Vagina (tissue), 2 donors: Measurements from ENCODE around the gene CCDC117. TPM values are rescaled to one million over a fixed set of nuclear protein-coding genes. Genes with fewer than 3 reads are reported as not detected.

Experiments used
- DNase-seq, 2 donors: peaks; one replicate each; pipeline ENCODE4 v3.0.0-alpha.2; 2017; ENCODE audit errors: extremely low spot score in 2 of 2
- H3K27ac ChIP-seq: fragments of 200-600 bp; sonication (generic); one replicate; pipeline ENCODE4 v1.5.1; 2019
- H3K27me3 ChIP-seq: fragments of 200-600 bp; sonication (generic); one replicate; pipeline ENCODE4 v1.5.1; 2019
- H3K36me3 ChIP-seq, 2 donors: fragments of 200-600 bp; sonication (generic); one replicate each; pipeline ENCODE4 v1.5.1; 2017 to 2019
- H3K4me1 ChIP-seq: fragments of 200-600 bp; sonication (generic); one replicate; pipeline ENCODE4 v1.5.1; 2019
- H3K4me3 ChIP-seq, 2 donors: fragments of 200-600 bp; sonication (generic); 1 replicate in 1 of 2; 2 replicates in 1 of 2; pipeline ENCODE4 v1.5.1; 2016 to 2019
- H3K9me3 ChIP-seq: fragments of 200-600 bp; sonication (generic); one replicate; pipeline ENCODE4 v1.5.1; 2019
- POLR2A ChIP-seq, 2 donors: fragments of 450-650 bp; IDR thresholded peaks; one replicate each; pipeline ENCODE4 v1.6.1; 2017; ENCODE audit warnings: antibody characterized with exemption in 2 of 2, mild to moderate bottlenecking in 2 of 2, moderate library complexity in 2 of 2
- POLR2AphosphoS5 ChIP-seq, 2 donors: sonication (generic); formaldehyde crosslinking; IDR thresholded peaks; one replicate each; pipeline ENCODE4 v1.9.0; 2017; ENCODE audit warnings: antibody characterized with exemption in 2 of 2, mild to moderate bottlenecking in 2 of 2, low read depth in 1 of 2; ENCODE audit not compliant: insufficient read depth in 1 of 2
- intact Hi-C: fragments of 100-400 bp; cut with DNase I; formaldehyde crosslinking; loops from one replicate; pipeline ENCODE4 v1.15.1; 2023
- total RNA-seq: library from RNA; depleted of rRNA; stranded (reverse); fragments of >200 nt; gene quantifications from one replicate; pipeline ENCODE4 v1.2.3, GENCODE V29; 2016
- TF ChIP-seq, protein P1 (sequence below), 3 experiments: fragments of 450-650 bp in 2 of 3; fragments of 200-600 bp in 1 of 3; sonication (generic) in 1 of 3; IDR thresholded peaks; one replicate each; pipeline ENCODE4 v1.5.1; 2017 to 2019; ENCODE audit warnings: antibody characterized with exemption in 3 of 3, mild to moderate bottlenecking in 2 of 3, moderate library complexity in 2 of 3

The CCDC117 gene
- total RNA-seq, 1 donor from 2014 or later = 14.2 TPM

- DNase-seq = no peak
- H3K27ac ChIP-seq = peak overlapping the region; percentile 51
- TF ChIP-seq POLR2A (IDR thresholded peaks at IDR 0.05) (no peak), POLR2AphosphoS5 (IDR thresholded peaks at IDR 0.05; ENCODE audit: insufficient read depth in 1 of 2, low read depth in 1 of 2) (no peak)
- TF ChIP-seq, protein P1, sequence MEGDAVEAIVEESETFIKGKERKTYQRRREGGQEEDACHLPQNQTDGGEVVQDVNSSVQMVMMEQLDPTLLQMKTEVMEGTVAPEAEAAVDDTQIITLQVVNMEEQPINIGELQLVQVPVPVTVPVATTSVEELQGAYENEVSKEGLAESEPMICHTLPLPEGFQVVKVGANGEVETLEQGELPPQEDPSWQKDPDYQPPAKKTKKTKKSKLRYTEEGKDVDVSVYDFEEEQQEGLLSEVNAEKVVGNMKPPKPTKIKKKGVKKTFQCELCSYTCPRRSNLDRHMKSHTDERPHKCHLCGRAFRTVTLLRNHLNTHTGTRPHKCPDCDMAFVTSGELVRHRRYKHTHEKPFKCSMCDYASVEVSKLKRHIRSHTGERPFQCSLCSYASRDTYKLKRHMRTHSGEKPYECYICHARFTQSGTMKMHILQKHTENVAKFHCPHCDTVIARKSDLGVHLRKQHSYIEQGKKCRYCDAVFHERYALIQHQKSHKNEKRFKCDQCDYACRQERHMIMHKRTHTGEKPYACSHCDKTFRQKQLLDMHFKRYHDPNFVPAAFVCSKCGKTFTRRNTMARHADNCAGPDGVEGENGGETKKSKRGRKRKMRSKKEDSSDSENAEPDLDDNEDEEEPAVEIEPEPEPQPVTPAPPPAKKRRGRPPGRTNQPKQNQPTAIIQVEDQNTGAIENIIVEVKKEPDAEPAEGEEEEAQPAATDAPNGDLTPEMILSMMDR (IDR thresholded peaks at IDR 0.05) = no peak
- peaks cover 6% of the 10 kb centered on the region for H3K4me1 ChIP-seq
- no peaks in the 10 kb centered on the region for H3K27me3 ChIP-seq
- no peak overlapping the region for H3K4me3 ChIP-seq
- intact Hi-C loops = loop anchor here (5.0 kb wide), 1 partner anchor 228 kb away; no protein-coding TSS in a partner anchor
- no peaks in the 10 kb centered on the region for H3K9me3 ChIP-seq
- no peaks in the 10 kb centered on the region for H3K36me3 ChIP-seq
Observed at GRCh38 chr22:28830441-28830840, 57.9 kb downstream of the CCDC117 start.

DNA sequence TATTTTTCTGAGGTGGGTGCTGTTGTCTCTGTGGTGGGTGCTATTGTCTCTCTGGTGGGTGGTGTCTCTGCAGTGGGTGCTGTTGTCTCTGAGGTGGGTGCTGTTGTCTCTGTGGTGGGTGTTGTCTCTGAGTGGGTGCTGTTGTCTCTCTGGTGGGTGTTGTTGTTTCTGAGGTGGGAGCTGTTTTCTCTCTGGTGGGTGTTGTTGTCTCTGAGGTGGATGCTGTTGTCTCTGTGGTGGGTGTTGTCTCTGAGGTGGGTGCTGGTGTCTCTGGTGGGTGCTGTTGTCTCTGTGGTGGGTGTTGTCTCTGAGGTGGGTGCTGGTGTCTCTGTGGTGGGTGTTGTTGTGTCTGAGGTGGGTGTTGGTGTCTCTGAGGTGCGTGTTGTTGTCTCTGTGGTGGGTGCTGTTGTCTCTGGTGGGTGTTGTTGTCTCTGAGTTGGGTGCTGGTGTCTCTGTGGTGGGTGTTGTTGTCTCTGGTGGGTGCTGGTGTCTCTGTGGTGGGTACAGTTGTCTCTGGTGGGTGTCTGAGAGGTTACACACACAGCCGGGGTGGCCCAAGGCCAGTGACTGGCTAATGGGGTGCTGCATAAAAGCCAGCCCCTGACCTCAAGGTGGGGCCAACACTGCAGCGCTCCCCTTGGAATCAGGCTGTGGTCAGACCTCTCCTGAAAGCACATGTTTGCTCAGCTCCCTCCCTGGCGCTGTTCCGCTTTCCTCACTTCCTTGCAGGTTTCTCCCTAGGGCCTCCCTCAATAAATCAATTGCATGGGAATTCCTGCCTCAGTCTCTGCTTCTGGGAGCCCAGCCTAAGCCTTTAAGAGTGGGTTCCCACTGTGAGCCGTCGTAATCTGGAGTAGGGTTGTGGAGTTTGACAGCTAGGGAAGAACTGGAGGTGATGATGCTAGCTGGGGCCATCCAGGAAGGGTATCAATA is 58.9 kb downstream of the CCDC117 start:
- Histone ChIP-seq H3K27ac (peak overlapping the region; percentile 51), H3K4me3 (no peak overlapping the region), H3K27me3 (no peaks in the 10 kb centered on the region), H3K4me1 (peaks cover 6% of the 10 kb centered on the region), H3K9me3 (no peaks in the 10 kb centered on the region), H3K36me3 (no peaks in the 10 kb centered on the region)
- intact Hi-C loops = loop anchor here (5.0 kb wide), 1 partner anchor 229 kb away; no protein-coding TSS in a partner anchor
- no peak for TF ChIP-seq POLR2AphosphoS5 (IDR thresholded peaks at IDR 0.05; ENCODE audit: insufficient read depth in 1 of 2, low read depth in 1 of 2)
- TF ChIP-seq, protein P1 (IDR thresholded peaks at IDR 0.05) = no peak
- DNase-seq = no peak

DNA sequence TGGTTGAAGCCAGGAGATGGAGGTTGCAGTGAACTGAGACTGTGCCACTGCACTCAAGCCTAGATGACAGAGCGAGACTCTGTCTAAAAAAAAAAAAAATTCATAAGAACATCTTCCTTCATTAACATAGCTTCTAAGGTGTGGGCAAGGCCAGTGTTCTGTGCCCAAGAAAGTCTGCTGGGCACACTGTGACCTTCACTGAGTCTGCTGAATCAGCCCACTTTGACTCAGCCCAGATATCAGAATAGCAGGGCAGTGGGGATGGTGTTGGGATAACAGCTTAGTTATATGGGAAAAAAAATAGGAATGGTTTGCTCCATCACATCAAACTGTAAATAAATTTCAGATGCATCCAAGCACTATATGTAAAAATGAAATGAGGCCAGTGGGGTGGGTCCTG is 60.2 kb downstream of the CCDC117 start:
- H3K27ac ChIP-seq = no peak overlapping the region
- no peak for DNase-seq
- TF ChIP-seq POLR2A (IDR thresholded peaks at IDR 0.05) (no peak), POLR2AphosphoS5 (IDR thresholded peaks at IDR 0.05; ENCODE audit: insufficient read depth in 1 of 2, low read depth in 1 of 2) (no peak)
- TF ChIP-seq, protein P1 (IDR thresholded peaks at IDR 0.05) = no peak
- H3K4me3 ChIP-seq = no peak overlapping the region
- H3K27me3 ChIP-seq = no peaks in the 10 kb centered on the region
- H3K9me3 ChIP-seq = no peaks in the 10 kb centered on the region
- intact Hi-C loops = loop anchor here (5.0 kb wide), 1 partner anchor 230 kb away; no protein-coding TSS in a partner anchor
- H3K36me3 ChIP-seq = no peaks in the 10 kb centered on the region
- H3K4me1 ChIP-seq = peaks cover 6% of the 10 kb centered on the region

GRCh38 chr22:28833276-28833923 is 60.9 kb downstream of the CCDC117 start:
- DNase-seq = no peak
- TF ChIP-seq, protein P1 (IDR thresholded peaks at IDR 0.05) = no peak
- TF ChIP-seq POLR2A (IDR thresholded peaks at IDR 0.05) (no peak), POLR2AphosphoS5 (IDR thresholded peaks at IDR 0.05; ENCODE audit: insufficient read depth in 1 of 2, low read depth in 1 of 2) (no peak)
- H3K4me1 ChIP-seq = peaks cover 6% of the 10 kb centered on the region
- H3K4me3 ChIP-seq = no peak overlapping the region
- H3K27ac ChIP-seq = no peak overlapping the region
- intact Hi-C loops = loop anchor here (5.0 kb wide), 1 partner anchor 231 kb away; no protein-coding TSS in a partner anchor
- H3K36me3 ChIP-seq = no peaks in the 10 kb centered on the region
- H3K27me3 ChIP-seq = no peaks in the 10 kb centered on the region
- H3K9me3 ChIP-seq = no peaks in the 10 kb centered on the region
